K562 (cell line): ENCODE results near the gene CPVL. TPM values are rescaled to one million over a fixed set of nuclear protein-coding genes. Genes with fewer than 3 reads are reported as not detected.

ENCODE experiments used
- ATAC-seq: fragments of 200-7000 bp; cut with Tn5 transposase; 3 replicates; pipeline ENCODE4 v1.9.1; 2020; ENCODE audit warnings: moderate library complexity
- BruUV-seq: library from RNA; stranded (reverse); fragments of 400-500 nt; replicated peaks from 2 replicates; lab custom pipeline; 2021; lab: Mats Ljungman, UMichigan
- CTCF ChIA-PET: fragments of 300-600 bp; formaldehyde crosslinking; extraction: SDS; loops from one replicate; lab custom pipeline; 2021; ENCODE audit warnings: low intra/inter-chr PET ratio; lab: Yijun Ruan, JAX
- POLR2A ChIA-PET: fragments of 300-600, 350-650 bp; sonication (Branson Sonifier 250); formaldehyde crosslinking; extraction: SDS; loops from one replicate; lab custom pipeline; 2021; ENCODE audit warnings: antibody characterized with exemption, inconsistent platforms; lab: Yijun Ruan, JAX
- DNase-seq, 4 experiments: peaks; one replicate each; pipeline versions ENCODE4 v3.0.0 to v3.0.0-alpha.2; 2011 to 2018; ENCODE audit warnings: low spot score in 3 of 4, mixed read lengths in 3 of 4; ENCODE audit errors: extremely low read depth in 1 of 4
- FAIRE-seq: peaks from 2 replicates; lab custom pipeline; 2011; peaks lifted over from hg19 to GRCh38; lab: Jason Lieb, UNC
- H2AFZ ChIP-seq: 2 replicates; pipeline ENCODE4 v1.6.0; 2011; ENCODE audit warnings: low read depth, low read length, control low read depth, inconsistent platforms
- H3K27ac ChIP-seq: fragments of 200-600 bp; 3 replicates; pipeline ENCODE4 v1.8.0; 2011; ENCODE audit warnings: low read depth, mild to moderate bottlenecking, control low read depth, inconsistent platforms, low read length, moderate library complexity, mixed read lengths; ENCODE audit errors: extremely low read depth
- H3K27me3 ChIP-seq, 2 experiments: fragments of 300-600 bp in 1 of 2; 2 replicates in 1 of 2; 3 replicates in 1 of 2; pipeline versions ENCODE4 v1.6.0 to v1.8.0; 2011; ENCODE audit warnings: inconsistent platforms in 2 of 2, low read length in 2 of 2, mild to moderate bottlenecking in 1 of 2, mixed read lengths in 1 of 2, moderate library complexity in 1 of 2; ENCODE audit not compliant: control insufficient read depth in 2 of 2, insufficient read depth in 2 of 2
- H3K36me3 ChIP-seq: fragments of 300-600 bp; 3 replicates; pipeline ENCODE4 v1.8.0; 2011; ENCODE audit warnings: mild to moderate bottlenecking, low read length, inconsistent platforms; ENCODE audit not compliant: control insufficient read depth, insufficient read depth
- H3K4me1 ChIP-seq, 2 experiments: fragments of 200-600 bp in 1 of 2; replicated peaks in 1 of 2; 2 replicates in 1 of 2; 3 replicates in 1 of 2; pipeline versions ENCODE4 v1.5.1 to v1.8.0; 2011; ENCODE audit warnings: inconsistent platforms in 2 of 2, low read length in 2 of 2, mild to moderate bottlenecking in 1 of 2, mixed read lengths in 1 of 2, moderate library complexity in 1 of 2; ENCODE audit not compliant: control insufficient read depth in 2 of 2, insufficient read depth in 2 of 2
- H3K4me2 ChIP-seq: 2 replicates; pipeline ENCODE4 v1.6.1; 2011; ENCODE audit warnings: low read length, control low read depth, inconsistent platforms, mixed read lengths; ENCODE audit not compliant: insufficient read depth
- H3K4me3 ChIP-seq: fragments of 200-600 bp; sonication (generic), shearing (Covaris generic); 2 replicates; pipeline ENCODE4 v1.5.1; 2016; ENCODE audit warnings: control low read depth, inconsistent platforms
- H3K79me2 ChIP-seq: fragments of 200-600 bp; 3 replicates; pipeline ENCODE4 v1.8.0; 2011; ENCODE audit warnings: low read length, inconsistent platforms; ENCODE audit not compliant: control insufficient read depth, insufficient read depth
- H3K9ac ChIP-seq, 2 experiments: 2 replicates each; pipeline versions ENCODE4 v1.6.0 to v1.6.1; 2011; ENCODE audit warnings: low read depth in 2 of 2, low read length in 2 of 2, control low read depth in 1 of 2, inconsistent platforms in 1 of 2, mild to moderate bottlenecking in 1 of 2, mixed read lengths in 1 of 2; ENCODE audit not compliant: insufficient read depth in 1 of 2
- H3K9me1 ChIP-seq: one replicate; pipeline ENCODE4 v1.6.0; 2011; ENCODE audit warnings: inconsistent platforms, mild to moderate bottlenecking, low read length, moderate library complexity; ENCODE audit not compliant: control insufficient read depth, insufficient read depth
- H3K9me3 ChIP-seq: replicated peaks from 2 replicates; pipeline ENCODE4 v1.5.1; 2011; ENCODE audit warnings: low read depth, low read length, inconsistent platforms; ENCODE audit not compliant: control insufficient read depth, insufficient read depth
- H4K20me1 ChIP-seq: replicated peaks from 2 replicates; pipeline ENCODE4 v1.6.1; 2011; ENCODE audit warnings: low read length, inconsistent platforms, mixed read lengths; ENCODE audit not compliant: control insufficient read depth, insufficient read depth
- ADNP ChIP-seq: fragments of 200-800 bp; sonication (Bioruptor generic); IDR thresholded peaks from 2 replicates; pipeline ENCODE4 v1.6.1; 2016; ENCODE audit warnings: missing genetic modification characterization, missing compliant biosample characterization
- CSDE1 ChIP-seq, 2 experiments: fragments of 450-650 bp; IDR thresholded peaks; 2 replicates each; pipeline ENCODE4 v1.6.1; 2016; ENCODE audit warnings: mild to moderate bottlenecking in 1 of 2
- JUN ChIP-seq, 2 experiments: sonication (generic) in 1 of 2; formaldehyde crosslinking in 1 of 2; IDR thresholded peaks; 2 replicates each; pipeline versions ENCODE4 v1.6.1 to v1.8.0; 2012 to 2022; ENCODE audit warnings: borderline replicate concordance in 2 of 2, mild to moderate bottlenecking in 2 of 2, improper control_type of control experiment in 1 of 2, low read depth in 1 of 2, low read length in 1 of 2, missing genetic modification reagents in 1 of 2
- TCF3 ChIP-seq: sonication (generic); formaldehyde crosslinking; IDR thresholded peaks from 2 replicates; pipeline ENCODE4 v1.4.0; 2020; ENCODE audit warnings: mild to moderate bottlenecking, missing genetic modification reagents
- THRAP3 ChIP-seq: fragments of 450-650 bp; IDR thresholded peaks from 2 replicates; pipeline ENCODE4 v1.6.1; 2016; ENCODE audit warnings: mild to moderate bottlenecking, inconsistent platforms, borderline replicate concordance
- WGBS: fragments of 100-300 bp; shearing (Covaris generic); methylation state at CpG from one replicate; pipeline ENCODE4 v1.1.6; 2016; ENCODE audit warnings: low coverage, mixed read lengths; ENCODE audit not compliant: insufficient coverage; ENCODE audit errors: missing lambda C conversion rate; 5-methylcytosine and 5-hydroxymethylcytosine counted together
- in situ Hi-C: fragments of 300-500 bp; cut with MboI; formaldehyde crosslinking; loops from 4 replicates; pipeline ENCODE4 v1.15.0; 2018; ENCODE audit warnings: inconsistent platforms, mixed read lengths
- intact Hi-C: fragments of 100-400 bp; cut with micrococcal nuclease; formaldehyde crosslinking; loops from 2 replicates; pipeline ENCODE4 v1.14.2; 2022
- polyA plus RNA-seq, 8 experiments: library from polyadenylated mRNA; depleted of rRNA in 4 of 8; stranded (reverse) in 5 of 8; unstranded in 3 of 8; fragments of >200 nt; fragmentation: Nextera tagmentation in 2 of 8; fragmentation: Illumina TruSeq in 1 of 8; extraction: Ambion mirVana in 2 of 8; extraction: Trizol in 1 of 8; gene quantifications; 2 replicates each; pipeline versions ENCODE4 v1.2.1 to v1.2.3, GENCODE V29; 2011 to 2014; ENCODE audit warnings: inconsistent platforms in 1 of 8, missing spikeins in 1 of 8
- total RNA-seq, 7 experiments: library from RNA; depleted of rRNA in 6 of 7; stranded (reverse); fragments of >200 nt in 6 of 7; fragmentation: Illumina TruSeq in 2 of 7; extraction: Trizol in 2 of 7; gene quantifications; 2 replicates each; pipeline versions ENCODE4 v1.2.1 to v1.2.3, GENCODE V29; 2011 to 2021; ENCODE audit warnings: low replicate concordance in 1 of 7
- TF ChIP-seq, protein P1 (sequence below): sonication (generic); formaldehyde crosslinking; IDR thresholded peaks from 2 replicates; pipeline ENCODE4 v1.8.1; 2022; ENCODE audit warnings: missing genetic modification reagents

CPVL gene
- total and polyA plus RNA-seq, 9 of the 15 experiments (the other 6 are each of a cell fraction or from before 2014, with no cell fraction given): 0.89 to 2.4 (median 1.5) TPM

DNA sequence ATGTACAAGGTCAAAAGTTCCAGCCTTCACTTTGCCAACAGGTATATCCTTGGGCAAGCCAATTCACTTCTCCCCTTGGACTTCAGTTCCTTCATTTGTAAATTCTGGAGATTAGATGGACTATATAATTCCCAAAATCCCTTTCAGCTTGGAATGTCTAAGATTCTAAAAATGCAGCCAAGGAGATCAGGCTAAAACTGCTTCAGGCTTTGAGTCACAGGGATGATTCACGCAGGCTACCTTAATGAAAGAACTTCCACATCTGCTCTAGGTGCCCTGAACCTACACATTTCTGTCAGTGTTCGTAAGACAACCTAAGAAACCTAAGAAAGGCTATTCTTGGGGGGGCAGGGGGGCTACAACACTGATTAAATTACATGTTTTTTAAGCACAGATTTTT, 7.1 kb downstream of the CPVL start:
- ChIA-PET POLR2A (no interaction called here), CTCF (no interaction called here)
- intact Hi-C loops: no loop called here
- TF ChIP-seq, protein P1, sequence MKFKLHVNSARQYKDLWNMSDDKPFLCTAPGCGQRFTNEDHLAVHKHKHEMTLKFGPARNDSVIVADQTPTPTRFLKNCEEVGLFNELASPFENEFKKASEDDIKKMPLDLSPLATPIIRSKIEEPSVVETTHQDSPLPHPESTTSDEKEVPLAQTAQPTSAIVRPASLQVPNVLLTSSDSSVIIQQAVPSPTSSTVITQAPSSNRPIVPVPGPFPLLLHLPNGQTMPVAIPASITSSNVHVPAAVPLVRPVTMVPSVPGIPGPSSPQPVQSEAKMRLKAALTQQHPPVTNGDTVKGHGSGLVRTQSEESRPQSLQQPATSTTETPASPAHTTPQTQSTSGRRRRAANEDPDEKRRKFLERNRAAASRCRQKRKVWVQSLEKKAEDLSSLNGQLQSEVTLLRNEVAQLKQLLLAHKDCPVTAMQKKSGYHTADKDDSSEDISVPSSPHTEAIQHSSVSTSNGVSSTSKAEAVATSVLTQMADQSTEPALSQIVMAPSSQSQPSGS: no peak
- no peak for TF ChIP-seq THRAP3
- no peak for TF ChIP-seq CSDE1 (IDR thresholded peaks at IDR 0.05)
- TF ChIP-seq TCF3: no peak
- TF ChIP-seq JUN (IDR thresholded peaks at IDR 0.05; ENCODE audit: borderline replicate concordance, low read depth, low read length): no peak
- no peak for TF ChIP-seq JUN (CRISPR knock-in tag; IDR thresholded peaks at IDR 0.05; ENCODE audit: borderline replicate concordance)
- no peak for TF ChIP-seq ADNP
- no peak overlapping the region for H3K4me3 ChIP-seq
- H3K36me3 ChIP-seq: no peaks in the 10 kb centered on the region
- FAIRE-seq (no peak), ATAC-seq (no peak), DNase-seq (no peak)
- H2AFZ ChIP-seq: no peak overlapping the region
- no peaks in the 10 kb centered on the region for H3K9me1 ChIP-seq
- no peaks in the 10 kb centered on the region for H3K79me2 ChIP-seq
- no peaks in the 10 kb centered on the region for H3K9me3 ChIP-seq
- no peaks in the 10 kb centered on the region for H4K20me1 ChIP-seq
- no peaks in the 10 kb centered on the region; a peak in 1 of 5 replicates for H3K27me3 ChIP-seq
- 0% methylated on average over 2 of the region's 2 CpGs for WGBS
- H3K4me1 ChIP-seq: no peaks in the 10 kb centered on the region
- no peak overlapping the region for H3K27ac ChIP-seq
- no peak overlapping the region for H3K4me2 ChIP-seq
- BruUV-seq: no TSS peak
- in situ Hi-C loops: no loop called here
- H3K9ac ChIP-seq: no peak overlapping the region
